OCI-LY7 (cell line): Measurements from ENCODE around the gene IGFBP3. TPM values are rescaled to one million over a fixed set of nuclear protein-coding genes. Genes with fewer than 3 reads are reported as not detected.

Experiments used
- BruUV-seq: library from RNA; stranded (reverse); fragments of 400-500 nt; replicated peaks from 2 replicates; lab custom pipeline; 2021; lab: Mats Ljungman, UMichigan
- CTCF ChIA-PET: fragments of 300-600 bp; sonication (Branson Sonifier 250); formaldehyde crosslinking; loops from one replicate; lab custom pipeline; 2022; ENCODE audit warnings: antibody characterized with exemption; ENCODE audit not compliant: unreplicated experiment; lab: Charles Lee
- POLR2A ChIA-PET: fragments of 300-600 bp; sonication (Branson Sonifier 250); formaldehyde crosslinking; loops from one replicate; lab custom pipeline; 2022; ENCODE audit warnings: antibody characterized with exemption; lab: Charles Lee
- DNase-seq: peaks from one replicate; pipeline ENCODE4 v3.0.0-alpha.2; 2015; ENCODE audit warnings: low spot score
- H2AFZ ChIP-seq: fragments of 200-600 bp; sonication (generic), shearing (Covaris generic); 2 replicates; pipeline ENCODE4 v1.6.1; 2014; ENCODE audit warnings: mild to moderate bottlenecking, antibody characterized with exemption, low read length, moderate library complexity
- H3K27ac ChIP-seq: fragments of 200-600 bp; sonication (generic); 2 replicates; pipeline ENCODE4 v1.5.1; 2014; ENCODE audit warnings: mixed run types, low read depth, mild to moderate bottlenecking, moderate library complexity, low read length, inconsistent platforms; ENCODE audit not compliant: poor library complexity, severe bottlenecking
- H3K36me3 ChIP-seq: fragments of 200-600 bp; sonication (generic); 2 replicates; pipeline ENCODE4 v1.6.1; 2014; ENCODE audit warnings: mild to moderate bottlenecking, antibody characterized with exemption, low read length, moderate library complexity, mixed read lengths; ENCODE audit not compliant: insufficient read depth
- H3K4me1 ChIP-seq: fragments of 200-600 bp; sonication (generic); 2 replicates; pipeline ENCODE4 v1.5.1; 2014; ENCODE audit warnings: mild to moderate bottlenecking, low read length; ENCODE audit not compliant: insufficient read depth, poor library complexity, severe bottlenecking
- H3K4me2 ChIP-seq: fragments of 200-600 bp; sonication (generic); 2 replicates; pipeline ENCODE4 v1.6.1; 2014; ENCODE audit warnings: mild to moderate bottlenecking, low read length
- H3K4me3 ChIP-seq: fragments of 200-600 bp; sonication (generic); 2 replicates; pipeline ENCODE4 v1.5.1; 2014; ENCODE audit warnings: mild to moderate bottlenecking, low read depth, low read length; ENCODE audit not compliant: poor library complexity, severe bottlenecking
- H3K79me2 ChIP-seq: fragments of 200-600 bp; sonication (generic); 2 replicates; pipeline ENCODE4 v1.6.1; 2016; ENCODE audit warnings: low read depth, mild to moderate bottlenecking, low read length, moderate library complexity, mixed read lengths; ENCODE audit not compliant: insufficient read depth
- H3K9me2 ChIP-seq: fragments of 200-600 bp; sonication (generic); 2 replicates; pipeline ENCODE4 v1.6.1; 2016; ENCODE audit warnings: mild to moderate bottlenecking, low read length, mixed read lengths; ENCODE audit not compliant: insufficient read depth
- H3K9me3 ChIP-seq: fragments of 200-600 bp; sonication (generic); 2 replicates; pipeline ENCODE4 v1.6.1; 2014; ENCODE audit warnings: mild to moderate bottlenecking, mixed run types, low read length, mixed read lengths
- H4K20me1 ChIP-seq: fragments of 200-600 bp; sonication (generic); 2 replicates; pipeline ENCODE4 v1.6.1; 2014; ENCODE audit warnings: mild to moderate bottlenecking, antibody characterized with exemption, low read length, moderate library complexity, mixed read lengths; ENCODE audit not compliant: insufficient read depth
- EZH2phosphoT487 ChIP-seq: fragments of 200-600 bp; sonication (generic); IDR thresholded peaks from 2 replicates; pipeline ENCODE4 v1.6.1; 2018; ENCODE audit warnings: low read depth, borderline replicate concordance, mild to moderate bottlenecking, mixed run types, antibody characterized with exemption, low read length, moderate library complexity, mixed read lengths
- intact Hi-C: fragments of 100-400 bp; cut with micrococcal nuclease; formaldehyde crosslinking; loops from one replicate; pipeline ENCODE4 v1.10.0; 2022; ENCODE audit not compliant: unreplicated experiment
- total RNA-seq, 2 experiments: library from RNA; depleted of rRNA in 1 of 2; stranded (reverse); fragments of >200 nt in 1 of 2; shearing (Covaris generic) in 1 of 2; gene quantifications; 2 replicates each; pipeline ENCODE4 v1.2.3, GENCODE V29; 2014 to 2022
- TF ChIP-seq, protein P1 (sequence below): fragments of 200-600 bp; sonication (generic); conservative IDR thresholded peaks from 2 replicates; pipeline ENCODE4 v1.5.1; 2014; ENCODE audit warnings: mild to moderate bottlenecking, antibody characterized with exemption, low read length, moderate library complexity, mixed read lengths

IGFBP3 gene
- total RNA-seq, 2 experiments from 2014 or later = not detected

DNA sequence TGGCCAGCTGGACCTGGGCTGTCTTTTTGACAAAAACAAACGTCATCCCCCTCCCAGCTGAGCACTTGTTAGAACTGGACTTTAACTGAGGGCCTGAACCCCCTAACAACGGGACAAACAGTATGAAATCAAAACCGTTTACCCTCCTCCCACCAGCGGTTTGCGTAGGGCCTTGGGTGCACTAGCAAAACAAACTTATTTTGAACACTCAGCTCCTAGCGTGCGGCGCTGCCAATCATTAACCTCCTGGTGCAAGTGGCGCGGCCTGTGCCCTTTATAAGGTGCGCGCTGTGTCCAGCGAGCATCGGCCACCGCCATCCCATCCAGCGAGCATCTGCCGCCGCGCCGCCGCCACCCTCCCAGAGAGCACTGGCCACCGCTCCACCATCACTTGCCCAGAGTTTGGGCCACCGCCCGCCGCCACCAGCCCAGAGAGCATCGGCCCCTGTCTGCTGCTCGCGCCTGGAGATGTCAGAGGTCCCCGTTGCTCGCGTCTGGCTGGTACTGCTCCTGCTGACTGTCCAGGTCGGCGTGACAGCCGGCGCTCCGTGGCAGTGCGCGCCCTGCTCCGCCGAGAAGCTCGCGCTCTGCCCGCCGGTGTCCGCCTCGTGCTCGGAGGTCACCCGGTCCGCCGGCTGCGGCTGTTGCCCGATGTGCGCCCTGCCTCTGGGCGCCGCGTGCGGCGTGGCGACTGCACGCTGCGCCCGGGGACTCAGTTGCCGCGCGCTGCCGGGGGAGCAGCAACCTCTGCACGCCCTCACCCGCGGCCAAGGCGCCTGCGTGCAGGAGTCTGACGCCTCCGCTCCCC is 32.7 kb downstream of the IGFBP3 start, which contains the start of gene IGFBP1:
Gene IGFBP1, plus strand, starts transcription at position 304 of the 808 bp plus-strand sequence. Its CDS starts 165 bp downstream, at position 469.
- H3K9me3 ChIP-seq = no peaks in the 10 kb centered on the region
- H3K4me2 ChIP-seq = no peak within 1 kb of the TSS
- no peaks in the 10 kb centered on the region for H3K9me2 ChIP-seq
- no peaks in the 10 kb centered on the region for H3K36me3 ChIP-seq
- H2AFZ ChIP-seq = no peak within 1 kb of the TSS
- no peaks in the 10 kb centered on the region for H4K20me1 ChIP-seq
- ChIA-PET POLR2A (no interaction called here), CTCF (no interaction called here)
- no peaks in the 10 kb centered on the region for H3K4me1 ChIP-seq
- TF ChIP-seq EZH2phosphoT487 = no peak
- TF ChIP-seq, protein P1, sequence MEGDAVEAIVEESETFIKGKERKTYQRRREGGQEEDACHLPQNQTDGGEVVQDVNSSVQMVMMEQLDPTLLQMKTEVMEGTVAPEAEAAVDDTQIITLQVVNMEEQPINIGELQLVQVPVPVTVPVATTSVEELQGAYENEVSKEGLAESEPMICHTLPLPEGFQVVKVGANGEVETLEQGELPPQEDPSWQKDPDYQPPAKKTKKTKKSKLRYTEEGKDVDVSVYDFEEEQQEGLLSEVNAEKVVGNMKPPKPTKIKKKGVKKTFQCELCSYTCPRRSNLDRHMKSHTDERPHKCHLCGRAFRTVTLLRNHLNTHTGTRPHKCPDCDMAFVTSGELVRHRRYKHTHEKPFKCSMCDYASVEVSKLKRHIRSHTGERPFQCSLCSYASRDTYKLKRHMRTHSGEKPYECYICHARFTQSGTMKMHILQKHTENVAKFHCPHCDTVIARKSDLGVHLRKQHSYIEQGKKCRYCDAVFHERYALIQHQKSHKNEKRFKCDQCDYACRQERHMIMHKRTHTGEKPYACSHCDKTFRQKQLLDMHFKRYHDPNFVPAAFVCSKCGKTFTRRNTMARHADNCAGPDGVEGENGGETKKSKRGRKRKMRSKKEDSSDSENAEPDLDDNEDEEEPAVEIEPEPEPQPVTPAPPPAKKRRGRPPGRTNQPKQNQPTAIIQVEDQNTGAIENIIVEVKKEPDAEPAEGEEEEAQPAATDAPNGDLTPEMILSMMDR = no peak
- BruUV-seq = no TSS peak
- no peak within 1 kb of the TSS for H3K27ac ChIP-seq
- no peaks in the 10 kb centered on the region for H3K79me2 ChIP-seq
- no peak for DNase-seq
- intact Hi-C loops = no loop called here
- no peak within 1 kb of the TSS for H3K4me3 ChIP-seq

DNA sequence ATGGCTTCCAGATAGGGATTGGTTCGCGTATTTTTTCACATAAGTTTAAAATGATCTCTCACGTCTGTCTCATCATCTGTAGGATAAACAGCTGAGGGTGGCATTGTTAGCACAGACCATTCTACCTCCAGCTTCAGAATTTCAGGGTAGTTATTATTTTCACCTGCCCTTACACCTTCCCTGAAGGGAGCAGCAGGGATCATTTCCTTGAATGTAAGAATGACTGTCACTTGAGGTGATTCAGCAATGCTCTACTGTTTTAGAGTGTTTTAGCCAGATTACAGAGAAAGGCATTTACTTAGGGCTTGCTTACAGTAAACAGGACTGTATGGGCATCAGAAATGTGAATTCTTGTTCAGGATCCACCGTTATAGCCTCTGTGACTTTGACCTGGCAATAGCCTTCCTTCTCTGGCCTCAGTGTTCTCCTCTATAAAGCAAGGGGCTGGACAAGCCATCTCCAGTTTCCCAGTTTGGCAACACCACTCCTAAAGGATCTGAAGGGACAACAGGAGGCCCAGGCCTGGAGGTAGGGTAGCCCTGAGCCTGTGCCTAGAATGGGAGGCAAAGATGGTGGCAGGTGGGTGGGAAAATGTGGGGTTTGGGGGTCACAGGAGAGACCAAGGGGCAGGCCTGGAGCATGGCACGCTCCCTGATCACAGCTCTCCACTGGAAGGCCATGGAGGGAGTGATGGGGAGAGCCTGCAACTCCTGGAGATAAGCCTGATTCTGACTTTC is 34.0 kb downstream of the IGFBP3 start:
- Histone ChIP-seq H3K4me3 (no peak overlapping the region), H3K27ac (no peak overlapping the region), H3K4me2 (no peak overlapping the region), H2AFZ (no peak overlapping the region), H3K36me3 (no peaks in the 10 kb centered on the region), H3K9me2 (no peaks in the 10 kb centered on the region), H3K79me2 (no peaks in the 10 kb centered on the region), H3K9me3 (no peaks in the 10 kb centered on the region), H3K4me1 (no peaks in the 10 kb centered on the region), H4K20me1 (no peaks in the 10 kb centered on the region)
- intact Hi-C loops = no loop called here
- DNase-seq = no peak
- TF ChIP-seq EZH2phosphoT487 = no peak
- TF ChIP-seq, protein P1 = no peak
- no TSS peak for BruUV-seq
- POLR2A ChIA-PET = interaction anchor here (0.7 to 1.7 kb wide), 2 partner anchors 9 to 203 kb away, joined by 3 to 5 read pairs; no protein-coding TSS in a partner anchor
- CTCF ChIA-PET = no interaction called here
